Stimulated activated CD4-positive, alpha-beta T cell treated with anti-CD3 and anti-CD28 coated beads, Interleukin-4, amount 100 ng/mL, for 1 hour (primary cell): ENCODE data around the gene HADH.
A peak's percentile ranks its signal among the peaks of the same experiment; 100 is the strongest.

Experiments used
- DNase-seq: peaks from one replicate; pipeline ENCODE4 v3.0.0-alpha.2; 2020

The HADH gene

GRCh38 chr4:108060686-108061321 lies 71.1 kb downstream of the HADH start:
- DNase-seq, result no peak

GRCh38 chr4:108068442-108068841 lies 78.8 kb downstream of the HADH start:
- no peak for DNase-seq

GRCh38 chr4:108070775-108071174 lies 81.1 kb downstream of the HADH start:
- no peak for DNase-seq

GRCh38 chr4:108072300-108072699 lies 82.6 kb downstream of the HADH start:
- peak; percentile 42 for DNase-seq

GRCh38 chr4:108078024-108078733 lies 88.5 kb downstream of the HADH start:
- no peak for DNase-seq

GRCh38 chr4:108080747-108081146 lies 91.1 kb downstream of the HADH start:
- DNase-seq, result peak; percentile 34

- DNase-seq, result no peak
These were observed 91.6 kb downstream of the HADH start for GRCh38 chr4:108081256-108081655.
